Ovary (tissue), 3 donors: ENCODE results near the gene SLC37A1.

Experiments
- CTCF ChIP-seq, 3 donors: fragments of 450-650 bp in 2 of 3; fragments of 200-600 bp in 1 of 3; IDR thresholded peaks; one replicate each; pipeline versions ENCODE4 v1.5.1 to v1.8.0; 2016 to 2022; ENCODE audit warnings: antibody characterized with exemption in 3 of 3, mild to moderate bottlenecking in 1 of 3
- EP300 ChIP-seq: sonication (generic); formaldehyde crosslinking; IDR thresholded peaks from one replicate; pipeline ENCODE4 v1.6.1; 2017; ENCODE audit warnings: antibody characterized with exemption
- POLR2A ChIP-seq: fragments of 450-650 bp; IDR thresholded peaks from one replicate; pipeline ENCODE4 v1.6.1; 2017; ENCODE audit warnings: antibody characterized with exemption, mild to moderate bottlenecking, moderate library complexity
- donor health status: DM: no; HTN: no; CAD: no.

DNA sequence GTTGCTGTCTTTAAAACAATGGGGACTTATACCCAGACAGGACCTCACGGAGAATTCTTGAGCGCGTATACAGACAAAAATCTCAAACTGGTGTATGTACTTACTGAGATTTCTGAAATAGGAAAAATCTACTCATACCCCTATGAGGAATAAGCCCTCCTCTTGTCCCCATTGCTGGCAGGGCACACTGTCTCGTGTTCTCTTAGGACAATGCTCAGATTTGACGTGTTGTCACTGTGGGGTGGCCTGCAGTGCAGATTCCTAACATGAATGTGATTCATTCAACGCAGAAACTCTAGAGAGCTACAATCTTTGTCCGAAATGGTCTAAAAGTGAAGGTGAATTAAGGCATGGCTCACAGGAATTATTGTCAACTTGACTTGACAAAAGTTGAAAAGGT, 108.6 kb downstream of the SLC37A1 start:
- TF ChIP-seq POLR2A (no peak), CTCF (IDR thresholded peaks at IDR 0.05) (no peak), EP300 (no peak)
